ENCODE data around the gene FAM20C.
A peak's percentile ranks its signal among the peaks of the same experiment; 100 is the strongest.

FAM20C gene

GRCh38 chr7:278081-278480 lies 85.7 kb downstream of the FAM20C start:
- DNase-seq: no peak

- DNase-seq: no peak
Measured at GRCh38 chr7:279821-280220, 87.5 kb downstream of the FAM20C start.

- DNase-seq: no peak
Measured at GRCh38 chr7:280461-280860, 88.1 kb downstream of the FAM20C start.

GRCh38 chr7:281637-282036 lies 89.3 kb downstream of the FAM20C start:
- no peak for DNase-seq

- DNase-seq: no peak
Measured at GRCh38 chr7:282621-283020, 90.2 kb downstream of the FAM20C start.

GRCh38 chr7:284762-285722 lies 92.7 kb downstream of the FAM20C start:
- DNase-seq: no peak

- DNase-seq: peak; percentile 8
Measured at GRCh38 chr7:285731-286130, 93.4 kb downstream of the FAM20C start.

- no peak for DNase-seq
Measured at GRCh38 chr7:286266-286665, 93.9 kb downstream of the FAM20C start.

GRCh38 chr7:288671-289101 lies 96.3 kb downstream of the FAM20C start:
- no peak for DNase-seq

GRCh38 chr7:289209-289755 lies 96.9 kb downstream of the FAM20C start:
- DNase-seq: no peak

- no peak for DNase-seq
Measured at GRCh38 chr7:289756-290553, 97.6 kb downstream of the FAM20C start, which contains the start of gene FOXL3. Gene FOXL3 (plus strand): TSS chr7:290170. CDS start chr7:290170, 0 bp downstream.

GRCh38 chr7:290554-291372 lies 98.4 kb downstream of the FAM20C start:
- no peak for DNase-seq

GRCh38 chr7:291373-292092 lies 99.2 kb downstream of the FAM20C start:
- no peak for DNase-seq

GRCh38 chr7:292226-292625 lies 99.9 kb downstream of the FAM20C start:
- DNase-seq: no peak

GRCh38 chr7:292826-293225 lies 100.5 kb downstream of the FAM20C start:
- DNase-seq: no peak

- DNase-seq: no peak
Measured at GRCh38 chr7:293681-294439, 101.5 kb downstream of the FAM20C start.

- no peak for DNase-seq
Measured at GRCh38 chr7:294440-295154, 102.2 kb downstream of the FAM20C start.

- no peak for DNase-seq
Measured at GRCh38 chr7:295155-296154, 103.1 kb downstream of the FAM20C start.

- no peak for DNase-seq
Measured at GRCh38 chr7:296373-296945, 104.1 kb downstream of the FAM20C start.

All from NCI-H146 (cell line).